Mucosa of rectum (tissue), 2 donors: ENCODE measurements around the gene GRP.

Experiments used
- H3K27ac ChIP-seq, 2 donors: one replicate each; pipeline ENCODE4 v1.7.0; 2013; ENCODE audit warnings: inconsistent platforms in 2 of 2, low read depth in 2 of 2, low read length in 2 of 2
- H3K27me3 ChIP-seq, 2 donors: one replicate each; pipeline ENCODE4 v1.7.0; 2013; ENCODE audit warnings: low read length in 2 of 2; ENCODE audit not compliant: control insufficient read depth in 2 of 2, insufficient read depth in 2 of 2
- H3K36me3 ChIP-seq, 2 donors: one replicate each; pipeline ENCODE4 v1.7.0; 2013; ENCODE audit warnings: low read length in 2 of 2; ENCODE audit not compliant: control insufficient read depth in 2 of 2, insufficient read depth in 2 of 2
- H3K4me1 ChIP-seq, 2 donors: one replicate each; pipeline ENCODE4 v1.7.0; 2013; ENCODE audit warnings: low read length in 2 of 2, mild to moderate bottlenecking in 1 of 2; ENCODE audit not compliant: control insufficient read depth in 2 of 2, insufficient read depth in 2 of 2
- H3K4me3 ChIP-seq, 2 donors: one replicate each; pipeline ENCODE4 v1.7.0; 2013; ENCODE audit warnings: low read length in 2 of 2
- H3K9ac ChIP-seq, 2 donors: one replicate each; pipeline ENCODE4 v1.7.0; 2013; ENCODE audit warnings: low read length in 2 of 2, low read depth in 1 of 2, mild to moderate bottlenecking in 1 of 2
- H3K9me3 ChIP-seq, 2 donors: one replicate each; pipeline ENCODE4 v1.7.0; 2013; ENCODE audit warnings: low read length in 2 of 2; ENCODE audit not compliant: control insufficient read depth in 2 of 2
- donor health status: healthy.
- donor health status: Normal muscosa, but diverticular disease.

The GRP gene

GRCh38 chr18:59200787-59201186 lies 19.2 kb upstream of the GRP start:
- H3K9ac ChIP-seq = no peak overlapping the region
- no peak overlapping the region for H3K27ac ChIP-seq
- no peaks in the 10 kb centered on the region for H3K27me3 ChIP-seq
- no peak overlapping the region for H3K4me3 ChIP-seq
- H3K4me1 ChIP-seq = no peaks in the 10 kb centered on the region
- H3K36me3 ChIP-seq = no peaks in the 10 kb centered on the region
- no peaks in the 10 kb centered on the region for H3K9me3 ChIP-seq

GRCh38 chr18:59202258-59202820 lies 17.6 kb upstream of the GRP start:
- H3K27me3 ChIP-seq = no peaks in the 10 kb centered on the region
- H3K9me3 ChIP-seq = no peaks in the 10 kb centered on the region
- H3K36me3 ChIP-seq = no peaks in the 10 kb centered on the region
- H3K27ac ChIP-seq = no peak overlapping the region
- no peak overlapping the region for H3K4me3 ChIP-seq
- H3K9ac ChIP-seq = no peak overlapping the region
- H3K4me1 ChIP-seq = no peaks in the 10 kb centered on the region

GRCh38 chr18:59207506-59207905 lies 12.5 kb upstream of the GRP start:
- H3K4me1 ChIP-seq = no peaks in the 10 kb centered on the region
- no peak overlapping the region for H3K9ac ChIP-seq
- no peak overlapping the region for H3K27ac ChIP-seq
- peaks cover 0 to 2% of the 10 kb centered on the region in 2 donors for H3K27me3 ChIP-seq
- no peak overlapping the region for H3K4me3 ChIP-seq
- H3K9me3 ChIP-seq = no peaks in the 10 kb centered on the region
- no peaks in the 10 kb centered on the region for H3K36me3 ChIP-seq

- Histone ChIP-seq H3K36me3 (no peaks in the 10 kb centered on the region), H3K27ac (no peak overlapping the region), H3K27me3 (peaks cover 0 to 2% of the 10 kb centered on the region in 2 donors), H3K4me1 (no peaks in the 10 kb centered on the region), H3K9ac (no peak overlapping the region), H3K4me3 (no peak overlapping the region), H3K9me3 (no peaks in the 10 kb centered on the region)
Measured at GRCh38 chr18:59208602-59209125, 11.3 kb upstream of the GRP start.

- Histone ChIP-seq H3K4me1 (no peaks in the 10 kb centered on the region), H3K9ac (no peak overlapping the region), H3K9me3 (no peaks in the 10 kb centered on the region), H3K27me3 (peaks cover 0 to 2% of the 10 kb centered on the region in 2 donors), H3K27ac (no peak overlapping the region), H3K4me3 (no peak overlapping the region), H3K36me3 (no peaks in the 10 kb centered on the region)
Measured at GRCh38 chr18:59210299-59210698, 9.7 kb upstream of the GRP start.

GRCh38 chr18:59211629-59212028 lies 8.3 kb upstream of the GRP start:
- Histone ChIP-seq H3K4me3 (no peak overlapping the region), H3K9me3 (no peaks in the 10 kb centered on the region), H3K4me1 (no peaks in the 10 kb centered on the region)

GRCh38 chr18:59218018-59218417 lies 1.9 kb upstream of the GRP start:
- Histone ChIP-seq H3K9me3 (no peaks in the 10 kb centered on the region), H3K27me3 (peaks cover 18 to 29% of the 10 kb centered on the region in 2 donors), H3K36me3 (no peaks in the 10 kb centered on the region), H3K4me3 (no peak overlapping the region), H3K9ac (no peak overlapping the region), H3K4me1 (no peaks in the 10 kb centered on the region), H3K27ac (no peak overlapping the region)

More at GRCh38 chr18:59211629-59212028, 8.3 kb upstream of the GRP start:
- no peak overlapping the region for H3K9ac ChIP-seq
- no peaks in the 10 kb centered on the region for H3K36me3 ChIP-seq
- H3K27me3 ChIP-seq = peaks cover 0 to 2% of the 10 kb centered on the region in 2 donors
- H3K27ac ChIP-seq = no peak overlapping the region

- peaks cover 18 to 29% of the 10 kb centered on the region in 2 donors for H3K27me3 ChIP-seq
Measured at GRCh38 chr18:59220164-59220783, 316 bp downstream of the GRP start.

GRCh38 chr18:59220784-59221765 lies 1.1 kb downstream of the GRP start:
- H3K4me1 ChIP-seq = no peaks in the 10 kb centered on the region
- no peak overlapping the region for H3K4me3 ChIP-seq

More at GRCh38 chr18:59220164-59220783, 316 bp downstream of the GRP start:
- H3K36me3 ChIP-seq = no peaks in the 10 kb centered on the region
- H3K9ac ChIP-seq = no peak overlapping the region
- H3K9me3 ChIP-seq = no peaks in the 10 kb centered on the region
- H3K4me1 ChIP-seq = no peaks in the 10 kb centered on the region
- H3K27ac ChIP-seq = no peak overlapping the region
- no peak overlapping the region for H3K4me3 ChIP-seq

GRCh38 chr18:59222341-59222740 lies 2.4 kb downstream of the GRP start:
- H3K9me3 ChIP-seq = no peaks in the 10 kb centered on the region
- no peak overlapping the region for H3K4me3 ChIP-seq
- no peak overlapping the region for H3K9ac ChIP-seq
- no peak overlapping the region for H3K27ac ChIP-seq
- H3K36me3 ChIP-seq = no peaks in the 10 kb centered on the region
- H3K27me3 ChIP-seq = peaks cover 18 to 29% of the 10 kb centered on the region in 2 donors
- no peaks in the 10 kb centered on the region for H3K4me1 ChIP-seq

More at GRCh38 chr18:59220784-59221765, 1.1 kb downstream of the GRP start:
- Histone ChIP-seq H3K27ac (no peak overlapping the region), H3K9me3 (no peaks in the 10 kb centered on the region), H3K27me3 (peaks cover 18 to 29% of the 10 kb centered on the region in 2 donors), H3K36me3 (no peaks in the 10 kb centered on the region), H3K9ac (no peak overlapping the region)
